Hepatocyte (in vitro differentiated cells): Measurements from ENCODE around the gene VMP1. TPM values are rescaled to one million over a fixed set of nuclear protein-coding genes. Genes with fewer than 3 reads are reported as not detected.

Experiments used
- DNase-seq: peaks from one replicate; pipeline ENCODE4 v3.0.0-alpha.2; 2016; ENCODE audit warnings: low spot score
- H2AFZ ChIP-seq: fragments of 200-600 bp; sonication (generic); 2 replicates; pipeline ENCODE4 v1.6.0; 2016; ENCODE audit warnings: antibody characterized with exemption, mild to moderate bottlenecking
- H3K27ac ChIP-seq: fragments of 200-600 bp; sonication (generic); 2 replicates; pipeline ENCODE4 v1.5.1; 2016; ENCODE audit warnings: mild to moderate bottlenecking
- H3K27me3 ChIP-seq: fragments of 200-600 bp; sonication (generic); 2 replicates; pipeline ENCODE4 v1.6.1; 2016
- H3K36me3 ChIP-seq: fragments of 200-600 bp; sonication (generic); replicated peaks from 2 replicates; pipeline ENCODE4 v1.5.1; 2016; ENCODE audit warnings: low read depth; ENCODE audit not compliant: insufficient read depth
- H3K4me1 ChIP-seq: fragments of 200-600 bp; sonication (generic); 2 replicates; pipeline ENCODE4 v1.5.1; 2016; ENCODE audit warnings: mild to moderate bottlenecking, moderate library complexity; ENCODE audit not compliant: insufficient read depth
- H3K4me2 ChIP-seq: fragments of 200-600 bp; sonication (generic); 2 replicates; pipeline ENCODE4 v1.6.0; 2016
- H3K4me3 ChIP-seq: fragments of 200-600 bp; sonication (generic); 2 replicates; pipeline ENCODE4 v1.5.1; 2016; ENCODE audit warnings: mild to moderate bottlenecking
- H3K79me2 ChIP-seq: fragments of 200-600 bp; sonication (generic); 2 replicates; pipeline ENCODE4 v1.6.0; 2017; ENCODE audit warnings: mild to moderate bottlenecking
- H3K9me2 ChIP-seq: fragments of 200-600 bp; sonication (generic); replicated peaks from 2 replicates; pipeline ENCODE4 v1.6.0; 2017; ENCODE audit warnings: mild to moderate bottlenecking; ENCODE audit not compliant: insufficient read depth
- H3K9me3 ChIP-seq: fragments of 200-600 bp; sonication (generic); 2 replicates; pipeline ENCODE4 v1.5.1; 2016; ENCODE audit warnings: low read depth, mild to moderate bottlenecking
- H4K20me1 ChIP-seq: fragments of 200-600 bp; sonication (generic); 2 replicates; pipeline ENCODE4 v1.6.0; 2016; ENCODE audit warnings: mild to moderate bottlenecking; ENCODE audit not compliant: insufficient read depth, poor library complexity, severe bottlenecking
- CTCF ChIP-seq: fragments of 200-600 bp; sonication (generic); IDR thresholded peaks from 2 replicates; pipeline ENCODE4 v1.5.1; 2016; ENCODE audit warnings: antibody characterized with exemption, mild to moderate bottlenecking; ENCODE audit not compliant: poor library complexity
- EZH2 ChIP-seq: fragments of 200-600 bp; sonication (generic); IDR thresholded peaks from 2 replicates; pipeline ENCODE4 v1.6.1; 2016; ENCODE audit warnings: antibody characterized with exemption, mild to moderate bottlenecking, borderline replicate concordance
- EZH2phosphoT487 ChIP-seq: fragments of 200-600 bp; sonication (generic); IDR thresholded peaks from one replicate; pipeline ENCODE4 v1.6.1; 2018; ENCODE audit warnings: antibody characterized with exemption, mild to moderate bottlenecking, low read depth, moderate library complexity; ENCODE audit not compliant: unreplicated experiment, severe bottlenecking
- WGBS: methylation state at CpG from one replicate; pipeline ENCODE4 v1.1.6; 2016; ENCODE audit warnings: low lambda C conversion rate; ENCODE audit errors: missing lambda C conversion rate; 5-methylcytosine and 5-hydroxymethylcytosine counted together
- polyA plus RNA-seq: library from polyadenylated mRNA; unstranded; fragments of >200 nt; fragmentation: Nextera tagmentation; extraction: Ambion mirVana; gene quantifications from 2 replicates; pipeline ENCODE4 v1.2.1, GENCODE V29; 2016
- total RNA-seq: library from RNA; depleted of rRNA; stranded (reverse); fragments of >200 nt; gene quantifications from 2 replicates; pipeline ENCODE4 v1.2.3, GENCODE V29; 2014

Gene VMP1
- total and polyA plus RNA-seq, 2 experiments from 2014 or later = 139 to 479 TPM

DNA sequence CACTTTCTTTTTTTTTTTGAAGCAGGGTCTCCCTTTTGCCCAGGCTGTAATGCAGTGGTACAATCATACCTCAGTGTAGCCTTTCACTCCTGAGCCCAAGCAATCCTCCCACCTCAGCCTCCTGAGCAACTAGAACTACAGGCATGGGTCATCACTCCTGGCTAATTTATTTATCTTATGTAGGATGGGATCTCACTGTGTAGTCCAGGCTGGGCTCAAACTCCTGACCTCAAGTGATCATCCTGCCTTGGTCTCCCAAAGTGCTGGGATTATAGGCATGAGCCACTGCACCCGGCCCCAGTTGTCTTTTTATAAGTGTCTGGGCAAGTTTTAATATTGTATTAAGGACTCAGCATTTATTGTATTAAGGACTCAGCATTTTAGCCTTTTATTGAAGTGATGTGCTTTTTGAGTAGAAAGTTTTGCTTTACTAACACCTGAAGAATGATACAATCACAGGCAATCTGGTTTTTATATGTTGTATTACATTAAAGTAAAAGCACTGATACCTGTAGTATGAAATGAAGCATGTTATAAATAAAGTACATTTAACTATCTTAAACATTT is 22.9 kb downstream of the VMP1 start:
- Histone ChIP-seq H3K9me3 (no peaks in the 10 kb centered on the region), H3K27me3 (no peaks in the 10 kb centered on the region), H3K4me1 (peaks cover 5% of the 10 kb centered on the region), H2AFZ (no peak overlapping the region), H3K4me2 (no peak overlapping the region), H3K4me3 (no peak overlapping the region), H3K79me2 (peaks cover 84% of the 10 kb centered on the region), H3K27ac (no peak overlapping the region), H3K9me2 (no peaks in the 10 kb centered on the region), H3K36me3 (no peaks in the 10 kb centered on the region), H4K20me1 (peaks cover under 1% of the 10 kb centered on the region)
- TF ChIP-seq CTCF = no peak
- no peak for TF ChIP-seq EZH2
- TF ChIP-seq EZH2phosphoT487 = no peak
- WGBS = 90% methylated on average over 1 of the region's 1 CpG
- DNase-seq = no peak

DNA sequence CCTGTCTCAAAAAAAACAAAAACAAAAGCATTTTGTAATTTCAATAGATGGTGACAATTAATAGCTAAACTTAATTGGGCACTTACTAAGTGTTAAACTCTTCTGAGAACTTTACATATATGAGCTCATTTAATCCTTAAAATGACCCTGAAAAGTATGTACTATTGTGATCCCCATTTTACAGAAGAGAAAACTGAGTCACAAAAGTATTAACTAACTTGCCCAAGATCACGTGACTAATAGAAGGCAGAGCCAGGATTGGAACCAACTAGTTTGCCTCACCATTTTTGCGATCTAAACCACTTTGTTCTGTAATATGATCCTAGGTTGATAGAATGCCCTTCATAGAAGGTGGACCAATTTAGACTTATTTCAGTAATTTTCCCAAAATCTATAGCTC is 26.2 kb downstream of the VMP1 start:
- H3K4me2 ChIP-seq = no peak overlapping the region
- no peaks in the 10 kb centered on the region for H3K9me2 ChIP-seq
- no peak overlapping the region for H2AFZ ChIP-seq
- H3K9me3 ChIP-seq = no peaks in the 10 kb centered on the region
- no peaks in the 10 kb centered on the region for H3K27me3 ChIP-seq
- WGBS = 100% methylated on average over 2 of the region's 2 CpGs
- TF ChIP-seq EZH2 = no peak
- no peak for TF ChIP-seq EZH2phosphoT487
- no peak for TF ChIP-seq CTCF
- no peaks in the 10 kb centered on the region for H4K20me1 ChIP-seq
- H3K36me3 ChIP-seq = no peaks in the 10 kb centered on the region
- H3K79me2 ChIP-seq = peaks cover 55% of the 10 kb centered on the region
- DNase-seq = no peak
- peaks cover 5% of the 10 kb centered on the region for H3K4me1 ChIP-seq
- no peak overlapping the region for H3K27ac ChIP-seq
- H3K4me3 ChIP-seq = no peak overlapping the region

DNA sequence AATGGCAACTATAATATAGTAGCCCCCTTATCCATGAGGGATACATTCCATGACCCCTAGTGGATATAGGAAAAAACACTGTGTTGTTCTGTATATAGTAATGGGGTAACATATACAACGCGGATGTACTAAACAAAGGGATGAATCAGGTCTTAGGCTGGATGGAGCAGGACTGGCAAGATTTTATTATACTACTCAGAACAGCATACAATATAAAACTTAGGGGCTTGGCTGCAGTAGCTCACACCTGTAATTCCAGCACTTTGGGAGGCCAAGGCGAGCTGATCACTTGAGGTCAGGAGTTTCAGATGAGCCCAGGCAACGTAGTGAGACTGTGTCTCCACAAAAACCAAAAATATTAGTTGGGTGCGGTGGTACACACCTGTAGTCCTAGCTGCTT is 26.8 kb downstream of the VMP1 start:
- Histone ChIP-seq H3K36me3 (no peaks in the 10 kb centered on the region), H3K4me2 (no peak overlapping the region), H2AFZ (no peak overlapping the region), H3K9me3 (no peaks in the 10 kb centered on the region), H3K27ac (no peak overlapping the region), H4K20me1 (no peaks in the 10 kb centered on the region), H3K4me1 (peaks cover 5% of the 10 kb centered on the region), H3K79me2 (peaks cover 51% of the 10 kb centered on the region), H3K27me3 (no peaks in the 10 kb centered on the region), H3K9me2 (no peaks in the 10 kb centered on the region), H3K4me3 (no peak overlapping the region)
- TF ChIP-seq EZH2phosphoT487 (no peak), EZH2 (no peak), CTCF (no peak)
- no peak for DNase-seq
- WGBS = over 99% methylated on average over 5 of the region's 5 CpGs

DNA sequence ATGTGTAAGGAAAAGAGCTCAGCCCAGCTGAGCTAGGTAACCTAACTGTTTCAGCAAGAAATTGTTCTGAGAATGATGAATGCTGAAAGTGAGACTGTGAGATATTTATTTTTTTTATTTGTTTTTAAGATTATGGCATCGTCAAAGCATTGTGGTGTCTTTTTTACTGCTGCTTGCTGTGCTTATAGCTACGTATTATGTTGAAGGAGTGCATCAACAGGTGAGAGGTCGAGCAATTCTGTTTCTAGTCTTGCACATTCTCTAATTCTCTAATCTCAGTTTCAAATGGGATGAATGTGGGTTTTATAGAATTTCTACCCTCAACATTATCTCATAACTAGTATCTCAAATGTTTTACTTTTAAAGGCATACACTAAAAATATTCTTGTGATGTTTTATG is 29.9 kb downstream of the VMP1 start:
- WGBS = 91% methylated on average over 3 of the region's 3 CpGs

More for the DNA sequence above, 29.9 kb downstream of the VMP1 start:
- peaks cover 27% of the 10 kb centered on the region for H3K79me2 ChIP-seq
- DNase-seq = no peak
- H2AFZ ChIP-seq = no peak overlapping the region
- TF ChIP-seq CTCF = no peak
- no peak for TF ChIP-seq EZH2phosphoT487
- no peak for TF ChIP-seq EZH2
- no peaks in the 10 kb centered on the region for H3K27me3 ChIP-seq
- no peaks in the 10 kb centered on the region for H3K36me3 ChIP-seq
- H3K4me2 ChIP-seq = no peak overlapping the region
- H3K27ac ChIP-seq = no peak overlapping the region
- H3K4me1 ChIP-seq = peaks cover 5% of the 10 kb centered on the region
- no peaks in the 10 kb centered on the region for H3K9me3 ChIP-seq
- H4K20me1 ChIP-seq = no peaks in the 10 kb centered on the region
- no peaks in the 10 kb centered on the region for H3K9me2 ChIP-seq
- no peak overlapping the region for H3K4me3 ChIP-seq
